Transverse colon (tissue), 4 donors: ENCODE data around the gene CLN6. TPM values are rescaled to one million over a fixed set of nuclear protein-coding genes. Genes with fewer than 3 reads are reported as not detected.

Experiments
- DNase-seq: peaks from one replicate; pipeline ENCODE4 v3.0.0-alpha.2; 2019
- H3K27ac ChIP-seq, 4 donors: fragments of 200-600 bp; sonication (generic); 2 replicates each; pipeline ENCODE4 v1.5.1; 2016 to 2018; ENCODE audit warnings: inconsistent platforms in 4 of 4
- H3K27me3 ChIP-seq: fragments of 200-600 bp; sonication (generic); 2 replicates; pipeline ENCODE4 v1.5.1; 2017; ENCODE audit warnings: inconsistent platforms
- H3K36me3 ChIP-seq, 4 donors: fragments of 200-600 bp; sonication (generic); 2 replicates each; pipeline ENCODE4 v1.5.1; 2017 to 2019; ENCODE audit warnings: inconsistent platforms in 4 of 4
- H3K4me1 ChIP-seq, 4 donors: fragments of 200-600 bp; sonication (generic); 2 replicates each; pipeline ENCODE4 v1.5.1; 2017 to 2020; ENCODE audit warnings: inconsistent platforms in 4 of 4
- H3K4me3 ChIP-seq, 4 donors: fragments of 200-600 bp; sonication (generic); 1 replicate in 1 of 4; 2 replicates in 3 of 4; pipeline versions ENCODE4 v1.5.1 to v1.6.1; 2017 to 2019; ENCODE audit warnings: inconsistent platforms in 4 of 4
- H3K9me3 ChIP-seq, 2 donors: fragments of 200-600 bp; sonication (generic); 2 replicates each; pipeline ENCODE4 v1.5.1; 2017 to 2019; ENCODE audit warnings: inconsistent platforms in 2 of 2
- CTCF ChIP-seq, 5 experiments: fragments of 200-600 bp in 3 of 5; fragments of 450-650 bp in 2 of 5; sonication (generic) in 3 of 5; IDR thresholded peaks; 1 replicate in 2 of 5; 2 replicates in 3 of 5; pipeline ENCODE4 v1.5.1; 2016 to 2017; ENCODE audit warnings: antibody characterized with exemption in 5 of 5, inconsistent platforms in 3 of 5, mild to moderate bottlenecking in 2 of 5, moderate library complexity in 1 of 5
- EP300 ChIP-seq: sonication (generic); formaldehyde crosslinking; IDR thresholded peaks from one replicate; pipeline ENCODE4 v1.6.1; 2017; ENCODE audit warnings: antibody characterized with exemption, low read depth
- POLR2A ChIP-seq: fragments of 450-650 bp; IDR thresholded peaks from one replicate; pipeline ENCODE4 v1.6.1; 2016; ENCODE audit warnings: antibody characterized with exemption, mild to moderate bottlenecking, moderate library complexity
- POLR2AphosphoS5 ChIP-seq, 3 donors: sonication (generic); formaldehyde crosslinking; IDR thresholded peaks; one replicate each; pipeline ENCODE4 v1.6.1; 2016; ENCODE audit warnings: antibody characterized with exemption in 3 of 3
- WGBS, 2 donors: methylation state at CpG; one replicate each; pipeline ENCODE4 v1.1.5; 2018; ENCODE audit warnings: low coverage in 1 of 2; 5-methylcytosine and 5-hydroxymethylcytosine counted together
- in situ Hi-C, 4 donors: fragments of 200-750 bp; cut with MboI; loops; one replicate each; pipeline versions ENCODE4 v1.15.0 to v1.15.1; 2017; ENCODE audit warnings: low sequenced_read_pairs in 3 of 4, low pct_ligation_motif_present in 1 of 4, low pct_unique_long_range_greater_than_20kb in 1 of 4
- intact Hi-C: fragments of 100-400 bp; cut with DNase I; formaldehyde crosslinking; loops from one replicate; pipeline ENCODE4 v1.15.1; 2023; ENCODE audit warnings: low total_unique reads
- total RNA-seq, 4 donors: library from RNA; depleted of rRNA; stranded (reverse); fragments of >200 nt; gene quantifications; one replicate each; pipeline ENCODE4 v1.1.0, GENCODE V29; 2016

CLN6 gene
- total RNA-seq, 4 donors from 2014 or later, result 13.8 to 28.1 (median 18.2) TPM

- H3K36me3 ChIP-seq, result no peaks in the 10 kb centered on the region
- intact Hi-C loops, result no loop called here
- TF ChIP-seq CTCF (IDR thresholded peaks at IDR 0.05), result no peak
- TF ChIP-seq POLR2A, result no peak
- no peak for TF ChIP-seq EP300
- no peak for TF ChIP-seq POLR2AphosphoS5 (IDR thresholded peaks at IDR 0.05)
- H3K27me3 ChIP-seq, result no peaks in the 10 kb centered on the region
- no peak overlapping the region for H3K4me3 ChIP-seq
- 75 to 79% methylated on average over 6 to 11 of the region's 11 CpGs for WGBS, 2 donors
- no peak overlapping the region for H3K27ac ChIP-seq
- DNase-seq, result no peak
- in situ Hi-C loops, result no loop called here
- H3K4me1 ChIP-seq, result peaks cover 6 to 43% (median 28%) of the 10 kb centered on the region in 4 donors
- no peaks in the 10 kb centered on the region for H3K9me3 ChIP-seq
These were observed 30.2 kb downstream of the CLN6 start for GRCh38 chr15:68199340-68199739.

- 88 to 100% methylated on average over 1 to 11 of the region's 11 CpGs for WGBS, 2 donors
- Histone ChIP-seq H3K4me1 (peaks cover 6 to 28% (median 22%) of the 10 kb centered on the region in 4 donors), H3K27me3 (no peaks in the 10 kb centered on the region), H3K9me3 (no peaks in the 10 kb centered on the region), H3K4me3 (no peak overlapping the region), H3K36me3 (peaks cover 0 to 11% (median 3%) of the 10 kb centered on the region in 4 donors), H3K27ac (no peak overlapping the region)
- TF ChIP-seq CTCF (IDR thresholded peaks at IDR 0.05) (no peak), POLR2AphosphoS5 (IDR thresholded peaks at IDR 0.05) (peak in 1 of 3 donors; percentile 10), POLR2A (no peak), EP300 (no peak)
- in situ Hi-C loops (no loop called here), intact Hi-C loops (no loop called here)
- DNase-seq, result no peak
These were observed 31.7 kb downstream of the CLN6 start for GRCh38 chr15:68197661-68198437.

GRCh38 chr15:68197170-68197492, 32.4 kb downstream of the CLN6 start:
- intact Hi-C loops, result no loop called here
- peaks cover 0 to 17% (median 3%) of the 10 kb centered on the region in 4 donors for H3K36me3 ChIP-seq
- no peaks in the 10 kb centered on the region for H3K27me3 ChIP-seq
- no peak overlapping the region for H3K4me3 ChIP-seq
- DNase-seq, result no peak
- no peaks in the 10 kb centered on the region for H3K9me3 ChIP-seq
- in situ Hi-C loops, result no loop called here
- peaks cover 6 to 21% (median 19%) of the 10 kb centered on the region in 4 donors for H3K4me1 ChIP-seq
- WGBS, 2 donors, result 94 to 100% methylated on average over 3 to 8 of the region's 8 CpGs
- no peak for TF ChIP-seq CTCF (IDR thresholded peaks at IDR 0.05)
- no peak for TF ChIP-seq POLR2A
- TF ChIP-seq POLR2AphosphoS5 (IDR thresholded peaks at IDR 0.05), result no peak
- TF ChIP-seq EP300, result no peak
- H3K27ac ChIP-seq, result no peak overlapping the region

GRCh38 chr15:68196445-68197169, 32.9 kb downstream of the CLN6 start:
- H3K4me1 ChIP-seq, result peaks cover 6 to 17% (median 15%) of the 10 kb centered on the region in 4 donors
- no peaks in the 10 kb centered on the region for H3K27me3 ChIP-seq
- H3K4me3 ChIP-seq, result no peak overlapping the region
- peaks cover 0 to 17% (median 3%) of the 10 kb centered on the region in 4 donors for H3K36me3 ChIP-seq
- TF ChIP-seq CTCF (IDR thresholded peaks at IDR 0.05) (no peak), POLR2AphosphoS5 (IDR thresholded peaks at IDR 0.05) (peak in 1 of 3 donors; percentile 5)
- 87% methylated on average over 17 of the region's 17 CpGs; no CpG with 5 or more reads in 1 of the 2 donors for WGBS, 2 donors
- intact Hi-C loops, result no loop called here
- no peak for DNase-seq
- in situ Hi-C loops, result no loop called here
- H3K27ac ChIP-seq, result no peak overlapping the region
- no peaks in the 10 kb centered on the region for H3K9me3 ChIP-seq
